HEK293T (cell line): ENCODE measurements around the gene NPHS1.

ENCODE experiments used
- CTCF ChIA-PET: fragments of 350-600 bp; formaldehyde crosslinking; extraction: SDS; loops from one replicate; lab custom pipeline; 2021; ENCODE audit warnings: antibody characterized with exemption, inconsistent platforms; lab: Yijun Ruan, JAX
- POLR2A ChIA-PET: fragments of 350-600 bp; formaldehyde crosslinking; extraction: SDS; loops from one replicate; lab custom pipeline; 2020; ENCODE audit warnings: antibody characterized with exemption, inconsistent platforms; lab: Yijun Ruan, JAX
- DNase-seq: peaks from one replicate; pipeline ENCODE4 v3.0.0; 2012; ENCODE audit warnings: mixed read lengths; ENCODE audit errors: extremely low spot score
- ARNT ChIP-seq: fragments of 450-650 bp; IDR thresholded peaks from 2 replicates; pipeline ENCODE4 v1.6.1; 2017; ENCODE audit warnings: mild to moderate bottlenecking
- BHLHE40 ChIP-seq: fragments of 450-650 bp; IDR thresholded peaks from 2 replicates; pipeline ENCODE4 v1.6.1; 2016; ENCODE audit warnings: mild to moderate bottlenecking, moderate library complexity, borderline replicate concordance
- CTBP1 ChIP-seq: fragments of 450-650 bp; IDR thresholded peaks from 2 replicates; pipeline ENCODE4 v1.6.1; 2016; ENCODE audit warnings: borderline replicate concordance
- ELF4 ChIP-seq: fragments of 450-650 bp; IDR thresholded peaks from 2 replicates; pipeline ENCODE4 v1.6.1; 2017; ENCODE audit warnings: antibody characterized with exemption
- FOXA1 ChIP-seq: fragments of 450-650 bp; IDR thresholded peaks from 2 replicates; pipeline ENCODE4 v1.6.1; 2016; ENCODE audit warnings: mild to moderate bottlenecking
- FOXK2 ChIP-seq: fragments of 450-650 bp; IDR thresholded peaks from 2 replicates; pipeline ENCODE4 v1.6.1; 2016; ENCODE audit warnings: mild to moderate bottlenecking
- FOXM1 ChIP-seq: fragments of 450-650 bp; IDR thresholded peaks from 2 replicates; pipeline ENCODE4 v1.6.1; 2017; ENCODE audit warnings: mild to moderate bottlenecking, borderline replicate concordance
- HDGF ChIP-seq: fragments of 450-650 bp; IDR thresholded peaks from 2 replicates; pipeline ENCODE4 v1.6.1; 2017; ENCODE audit warnings: antibody characterized with exemption, borderline replicate concordance
- L3MBTL2 ChIP-seq: fragments of 450-650 bp; conservative IDR thresholded peaks from 2 replicates; pipeline ENCODE4 v1.6.1; 2016; ENCODE audit warnings: mild to moderate bottlenecking
- LEF1 ChIP-seq: fragments of 450-650 bp; IDR thresholded peaks from 2 replicates; pipeline ENCODE4 v1.6.1; 2017; ENCODE audit warnings: mild to moderate bottlenecking, borderline replicate concordance
- NFRKB ChIP-seq: fragments of 450-650 bp; IDR thresholded peaks from 2 replicates; pipeline ENCODE4 v1.6.1; 2016; ENCODE audit warnings: mild to moderate bottlenecking, moderate library complexity
- SP1 ChIP-seq: fragments of 450-650 bp; IDR thresholded peaks from 2 replicates; pipeline ENCODE4 v1.6.1; 2017
- SUZ12 ChIP-seq: fragments of 450-650 bp; IDR thresholded peaks from 2 replicates; pipeline ENCODE4 v1.6.1; 2016; ENCODE audit warnings: mild to moderate bottlenecking
- TARDBP ChIP-seq: fragments of 450-650 bp; IDR thresholded peaks from 2 replicates; pipeline ENCODE4 v1.6.1; 2016
- ZNF384 ChIP-seq: fragments of 450-650 bp; IDR thresholded peaks from 2 replicates; pipeline ENCODE4 v1.6.1; 2016
- TF ChIP-seq, protein P1 (sequence below): fragments of 450-650 bp; IDR thresholded peaks from 2 replicates; pipeline ENCODE4 v1.6.1; 2016

NPHS1 gene

DNA sequence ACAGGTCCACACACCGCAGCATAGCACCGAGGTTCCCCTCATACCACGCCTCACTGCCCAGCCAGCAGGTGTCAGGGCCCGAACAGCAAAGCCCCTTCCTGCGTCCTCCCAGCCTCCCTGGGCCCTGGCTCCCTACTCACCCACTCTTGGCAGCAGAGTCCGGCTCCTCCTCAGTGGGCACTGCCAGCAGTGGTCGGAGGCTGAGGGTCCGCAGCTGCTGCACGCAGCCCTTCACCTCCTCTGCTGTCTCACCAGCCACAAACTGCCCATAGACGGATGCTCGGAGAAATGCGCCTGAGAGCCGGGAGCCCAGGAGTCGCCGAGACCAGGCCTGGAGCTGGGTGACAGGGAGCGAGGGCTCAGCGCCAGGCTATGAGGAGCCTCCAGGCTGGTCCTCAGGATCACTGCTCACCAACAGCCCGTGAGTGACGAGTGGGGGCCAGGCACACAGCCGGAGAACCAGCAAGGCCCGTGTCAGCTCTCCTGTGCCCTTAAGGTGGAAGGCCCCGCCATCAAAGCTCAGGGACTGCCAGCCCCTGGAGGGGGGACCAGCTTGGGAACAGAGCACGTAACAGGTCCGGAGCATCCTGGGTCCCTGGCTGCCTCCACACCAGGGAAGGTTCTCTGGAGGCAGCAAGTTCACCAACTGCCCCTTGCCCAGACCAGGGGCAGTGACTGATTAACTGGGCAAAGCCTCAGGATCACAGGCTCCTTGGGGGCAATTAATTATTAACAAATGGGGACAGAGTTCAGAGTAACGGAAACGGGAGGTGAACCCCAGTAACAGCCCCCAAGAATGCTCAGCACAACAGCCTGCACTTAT, 39.9 kb downstream of the NPHS1 start, which contains the start of gene PRODH2:
PRODH2 (minus strand) TSS at position 626 of the 823 bp plus-strand sequence; CDS start at position 586, 40 bp downstream.
- ChIA-PET POLR2A (interaction anchor here (0.5 kb wide), 1 partner anchor 63 kb away, joined by 3 read pairs; no protein-coding TSS in a partner anchor), CTCF (no interaction called here)
- no peak for DNase-seq
- TF ChIP-seq TARDBP (no peak), L3MBTL2 (no peak), LEF1 (no peak)

DNA sequence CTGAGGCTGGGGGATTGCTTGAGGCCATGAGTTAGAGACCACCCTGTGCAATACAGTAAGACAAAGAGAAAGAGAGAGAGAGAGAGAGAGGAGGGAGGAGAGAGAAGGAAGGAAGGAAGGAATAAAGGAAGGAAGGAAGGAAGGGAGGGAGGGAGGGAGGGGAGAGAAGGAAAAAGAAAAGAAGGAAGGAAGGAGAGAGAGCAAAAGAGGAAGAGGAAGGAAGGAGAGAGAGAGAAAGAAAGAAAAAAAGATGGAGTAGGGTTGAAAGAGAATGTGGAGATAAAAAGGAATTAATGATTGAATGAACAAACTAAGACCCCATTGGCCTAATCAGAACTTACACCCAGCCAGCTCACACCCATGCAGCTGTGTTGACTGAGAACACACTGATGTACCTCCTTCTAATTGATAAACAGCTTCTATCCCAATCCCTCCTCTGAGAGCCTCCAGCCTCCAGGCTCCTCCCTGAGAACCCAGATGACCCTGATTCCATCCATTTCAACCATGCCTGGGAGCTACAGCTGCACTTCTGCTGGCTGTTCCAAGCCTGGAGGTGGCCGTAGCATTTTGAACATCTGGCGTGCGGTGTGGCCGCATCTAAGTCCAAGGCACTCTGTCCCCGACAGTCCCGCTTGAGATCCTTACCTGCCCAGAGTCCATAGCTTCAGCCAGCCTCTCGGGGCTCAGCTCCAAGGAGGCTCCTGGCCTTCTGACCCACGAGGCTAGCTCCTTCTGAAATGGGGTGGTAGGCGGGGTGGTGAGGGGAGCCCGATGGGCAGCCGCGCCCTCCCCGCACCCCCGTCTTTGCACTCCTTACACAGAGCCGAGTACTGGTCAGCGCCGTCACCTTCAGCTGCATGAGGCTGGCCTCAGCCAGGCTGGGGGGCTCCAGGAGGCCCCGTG, 40.7 kb downstream of the NPHS1 start:
- TF ChIP-seq SUZ12 = no peak
- ChIA-PET POLR2A (interaction anchor here (0.5 kb wide), 1 partner anchor 62 kb away, joined by 3 read pairs; no protein-coding TSS in a partner anchor), CTCF (no interaction called here)
- no peak for DNase-seq

GRCh38 chr19:35807633-35808032, 44.7 kb downstream of the NPHS1 start:
- TF ChIP-seq ZNF384 (no peak), FOXA1 (no peak), ELF4 (no peak), LEF1 (no peak), ARNT (no peak), BHLHE40 (no peak), HDGF (no peak), FOXM1 (no peak), SUZ12 (no peak), L3MBTL2 (no peak), SP1 (no peak), CTBP1 (no peak), NFRKB (no peak), TARDBP (no peak), FOXK2 (no peak)
- TF ChIP-seq, protein P1, sequence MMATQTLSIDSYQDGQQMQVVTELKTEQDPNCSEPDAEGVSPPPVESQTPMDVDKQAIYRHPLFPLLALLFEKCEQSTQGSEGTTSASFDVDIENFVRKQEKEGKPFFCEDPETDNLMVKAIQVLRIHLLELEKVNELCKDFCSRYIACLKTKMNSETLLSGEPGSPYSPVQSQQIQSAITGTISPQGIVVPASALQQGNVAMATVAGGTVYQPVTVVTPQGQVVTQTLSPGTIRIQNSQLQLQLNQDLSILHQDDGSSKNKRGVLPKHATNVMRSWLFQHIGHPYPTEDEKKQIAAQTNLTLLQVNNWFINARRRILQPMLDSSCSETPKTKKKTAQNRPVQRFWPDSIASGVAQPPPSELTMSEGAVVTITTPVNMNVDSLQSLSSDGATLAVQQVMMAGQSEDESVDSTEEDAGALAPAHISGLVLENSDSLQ = no peak
- CTCF ChIA-PET = interaction anchor here (1.2 kb wide), 1 partner anchor 12 kb away, joined by 3 read pairs; no protein-coding TSS in a partner anchor
- POLR2A ChIA-PET = no interaction called here
- no peak for DNase-seq

- POLR2A ChIA-PET = no interaction called here
- no peak for DNase-seq
- TF ChIP-seq ZNF384 = no peak
- TF ChIP-seq L3MBTL2 = no peak
- TF ChIP-seq LEF1 = no peak
- TF ChIP-seq NFRKB = no peak
- TF ChIP-seq SUZ12 = no peak
- TF ChIP-seq HDGF = no peak
- TF ChIP-seq, protein P1 = no peak
- TF ChIP-seq SP1 = no peak
- TF ChIP-seq BHLHE40 = no peak
- no peak for TF ChIP-seq FOXA1
- no peak for TF ChIP-seq FOXK2
- no peak for TF ChIP-seq ELF4
- no peak for TF ChIP-seq FOXM1
- no peak for TF ChIP-seq CTBP1
- no peak for TF ChIP-seq TARDBP
- CTCF ChIA-PET = no interaction called here
These were observed 45.7 kb downstream of the NPHS1 start for GRCh38 chr19:35806597-35806996.

- TF ChIP-seq LEF1 (no peak), ZNF384 (no peak)
- CTCF ChIA-PET = no interaction called here
- no peak for DNase-seq
- POLR2A ChIA-PET = no interaction called here
These were observed 46.7 kb downstream of the NPHS1 start for GRCh38 chr19:35805526-35806102.

GRCh38 chr19:35801828-35802227, 50.5 kb downstream of the NPHS1 start:
- POLR2A ChIA-PET = no interaction called here
- CTCF ChIA-PET = no interaction called here
- no peak for TF ChIP-seq SP1
- TF ChIP-seq NFRKB = no peak
- no peak for TF ChIP-seq ARNT
- TF ChIP-seq CTBP1 = no peak
- no peak for TF ChIP-seq L3MBTL2
- TF ChIP-seq LEF1 = no peak
- TF ChIP-seq ZNF384 = no peak
- no peak for TF ChIP-seq HDGF
- no peak for TF ChIP-seq FOXK2
- DNase-seq = no peak
